K562 (cell line): ENCODE measurements around the gene ERMN. TPM values are rescaled to one million over a fixed set of nuclear protein-coding genes. Genes with fewer than 3 reads are reported as not detected.

Experiments used
- ARID2 ChIP-seq: fragments of 450-650 bp; IDR thresholded peaks from 2 replicates; pipeline ENCODE4 v1.6.1; 2017; ENCODE audit warnings: antibody characterized with exemption, mild to moderate bottlenecking
- ESRRA ChIP-seq: fragments of 450-650 bp; IDR thresholded peaks from 2 replicates; pipeline ENCODE4 v1.6.1; 2014; ENCODE audit warnings: low read depth, mild to moderate bottlenecking, moderate library complexity, borderline replicate concordance
- HEY1 ChIP-seq: fragments of 250-450 bp; sonication (Bioruptor Pico); IDR thresholded peaks from 2 replicates; pipeline ENCODE4 v1.5.0; 2020; ENCODE audit warnings: mild to moderate bottlenecking, moderate library complexity, borderline replicate concordance
- KLF6 ChIP-seq: fragments of 250-450 bp; sonication (Bioruptor Pico); IDR thresholded peaks from 2 replicates; pipeline ENCODE4 v1.4.0; 2020; ENCODE audit warnings: mild to moderate bottlenecking, moderate library complexity, borderline replicate concordance
- POLR2AphosphoS2 ChIP-seq: IDR thresholded peaks from 2 replicates; pipeline ENCODE4 v1.6.1; 2012; ENCODE audit warnings: low read length, improper control_type of control experiment
- RBM39 ChIP-seq: fragments of 200-400 bp; formaldehyde crosslinking; optimal IDR thresholded peaks from 2 replicates; pipeline ENCODE3; 2018; ENCODE audit warnings: low read depth, low read length
- THRAP3 ChIP-seq: fragments of 450-650 bp; IDR thresholded peaks from 2 replicates; pipeline ENCODE4 v1.6.1; 2016; ENCODE audit warnings: mild to moderate bottlenecking, inconsistent platforms, borderline replicate concordance
- ZBTB7A ChIP-seq: IDR thresholded peaks from 2 replicates; pipeline ENCODE4 v1.6.1; 2011; ENCODE audit warnings: low read depth, mild to moderate bottlenecking, low read length, moderate library complexity, borderline replicate concordance; ENCODE audit not compliant: control insufficient read depth
- ZNF212 ChIP-seq: fragments of 450-650 bp; formaldehyde crosslinking; IDR thresholded peaks from 2 replicates; pipeline ENCODE4 v1.4.0; 2020; ENCODE audit warnings: mild to moderate bottlenecking
- polyA plus RNA-seq, 8 experiments: library from polyadenylated mRNA; depleted of rRNA in 4 of 8; stranded (reverse) in 5 of 8; unstranded in 3 of 8; fragments of >200 nt; fragmentation: Nextera tagmentation in 2 of 8; fragmentation: Illumina TruSeq in 1 of 8; extraction: Ambion mirVana in 2 of 8; extraction: Trizol in 1 of 8; gene quantifications; 2 replicates each; pipeline versions ENCODE4 v1.2.1 to v1.2.3, GENCODE V29; 2011 to 2014; ENCODE audit warnings: inconsistent platforms in 1 of 8, missing spikeins in 1 of 8
- total RNA-seq, 7 experiments: library from RNA; depleted of rRNA in 6 of 7; stranded (reverse); fragments of >200 nt in 6 of 7; fragmentation: Illumina TruSeq in 2 of 7; extraction: Trizol in 2 of 7; gene quantifications; 2 replicates each; pipeline versions ENCODE4 v1.2.1 to v1.2.3, GENCODE V29; 2011 to 2021; ENCODE audit warnings: low replicate concordance in 1 of 7
- TF ChIP-seq, protein P1 (sequence below): sonication (generic); formaldehyde crosslinking; IDR thresholded peaks from 2 replicates; pipeline ENCODE4 v1.8.0; 2023; ENCODE audit warnings: mild to moderate bottlenecking, missing genetic modification reagents
- TF ChIP-seq, protein P2 (sequence below): fragments of 250-450 bp; sonication (Bioruptor Pico); IDR thresholded peaks from 2 replicates; pipeline ENCODE4 v1.8.0; 2022; ENCODE audit warnings: moderate library complexity, mild to moderate bottlenecking, inconsistent platforms
- TF ChIP-seq, protein P3 (sequence below): fragments of 250-450 bp; sonication (Bioruptor Pico); IDR thresholded peaks from 2 replicates; pipeline ENCODE4 v1.5.0; 2020; ENCODE audit warnings: mild to moderate bottlenecking, borderline replicate concordance
- TF ChIP-seq, protein P4 (sequence below): fragments of 450-650 bp; conservative IDR thresholded peaks from 2 replicates; pipeline ENCODE4 v1.6.1; 2016; ENCODE audit warnings: missing genetic modification characterization, low read depth, mild to moderate bottlenecking, control low read depth, missing compliant biosample characterization
- TF ChIP-seq, protein P5 (sequence below), 2 experiments: fragments of 250-450 bp in 1 of 2; fragments of 450-650 bp in 1 of 2; sonication (Bioruptor Pico) in 1 of 2; IDR thresholded peaks; 2 replicates each; pipeline versions ENCODE4 v1.6.1 to v1.8.0; 2016 to 2021; ENCODE audit warnings: mild to moderate bottlenecking in 2 of 2, moderate library complexity in 2 of 2, missing compliant biosample characterization in 1 of 2, missing genetic modification characterization in 1 of 2
- TF ChIP-seq, protein P6 (sequence below): fragments of 450-650 bp; IDR thresholded peaks from 2 replicates; pipeline ENCODE4 v1.6.1; 2016; ENCODE audit warnings: antibody characterized with exemption

Gene ERMN
- total and polyA plus RNA-seq, 9 of the 15 experiments (the other 6 are each of a cell fraction or from before 2014, with no cell fraction given) = 0.03 to 0.11 (median 0.05) TPM; not detected in 3

DNA sequence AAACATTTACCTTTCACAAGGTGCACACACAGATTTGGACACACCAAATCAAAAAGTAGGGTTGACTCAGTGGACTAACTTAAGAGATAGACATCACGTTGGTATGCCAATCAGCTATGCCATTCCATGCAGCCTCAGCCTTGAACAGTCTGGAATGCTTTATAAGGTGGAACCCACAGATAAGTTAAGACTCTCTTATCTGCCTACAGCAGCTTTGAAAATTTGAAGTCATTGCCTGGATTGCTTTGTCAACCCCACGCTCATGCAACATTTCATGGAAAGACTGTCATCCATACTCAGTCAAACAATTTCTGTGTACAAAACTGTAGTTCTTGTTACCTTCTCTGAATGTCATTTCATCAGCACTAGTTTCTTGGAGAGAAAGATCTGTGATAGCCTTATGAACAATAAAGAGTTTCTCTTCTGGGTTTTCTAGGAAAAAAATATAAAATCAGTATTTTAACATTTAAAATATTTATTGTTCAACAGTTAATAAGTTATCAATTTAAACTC, 1.2 kb downstream of the ERMN start (continued):
- TF ChIP-seq, protein P1, sequence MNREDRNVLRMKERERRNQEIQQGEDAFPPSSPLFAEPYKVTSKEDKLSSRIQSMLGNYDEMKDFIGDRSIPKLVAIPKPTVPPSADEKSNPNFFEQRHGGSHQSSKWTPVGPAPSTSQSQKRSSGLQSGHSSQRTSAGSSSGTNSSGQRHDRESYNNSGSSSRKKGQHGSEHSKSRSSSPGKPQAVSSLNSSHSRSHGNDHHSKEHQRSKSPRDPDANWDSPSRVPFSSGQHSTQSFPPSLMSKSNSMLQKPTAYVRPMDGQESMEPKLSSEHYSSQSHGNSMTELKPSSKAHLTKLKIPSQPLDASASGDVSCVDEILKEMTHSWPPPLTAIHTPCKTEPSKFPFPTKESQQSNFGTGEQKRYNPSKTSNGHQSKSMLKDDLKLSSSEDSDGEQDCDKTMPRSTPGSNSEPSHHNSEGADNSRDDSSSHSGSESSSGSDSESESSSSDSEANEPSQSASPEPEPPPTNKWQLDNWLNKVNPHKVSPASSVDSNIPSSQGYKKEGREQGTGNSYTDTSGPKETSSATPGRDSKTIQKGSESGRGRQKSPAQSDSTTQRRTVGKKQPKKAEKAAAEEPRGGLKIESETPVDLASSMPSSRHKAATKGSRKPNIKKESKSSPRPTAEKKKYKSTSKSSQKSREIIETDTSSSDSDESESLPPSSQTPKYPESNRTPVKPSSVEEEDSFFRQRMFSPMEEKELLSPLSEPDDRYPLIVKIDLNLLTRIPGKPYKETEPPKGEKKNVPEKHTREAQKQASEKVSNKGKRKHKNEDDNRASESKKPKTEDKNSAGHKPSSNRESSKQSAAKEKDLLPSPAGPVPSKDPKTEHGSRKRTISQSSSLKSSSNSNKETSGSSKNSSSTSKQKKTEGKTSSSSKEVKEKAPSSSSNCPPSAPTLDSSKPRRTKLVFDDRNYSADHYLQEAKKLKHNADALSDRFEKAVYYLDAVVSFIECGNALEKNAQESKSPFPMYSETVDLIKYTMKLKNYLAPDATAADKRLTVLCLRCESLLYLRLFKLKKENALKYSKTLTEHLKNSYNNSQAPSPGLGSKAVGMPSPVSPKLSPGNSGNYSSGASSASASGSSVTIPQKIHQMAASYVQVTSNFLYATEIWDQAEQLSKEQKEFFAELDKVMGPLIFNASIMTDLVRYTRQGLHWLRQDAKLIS (CRISPR knock-in tag) = no peak
- TF ChIP-seq POLR2AphosphoS2 = no peak
- TF ChIP-seq ZBTB7A = no peak
- 0 out of 2 replicates have a peak, but pooled peaks have one; percentile 20 for TF ChIP-seq ZNF212
- TF ChIP-seq, protein P2, sequence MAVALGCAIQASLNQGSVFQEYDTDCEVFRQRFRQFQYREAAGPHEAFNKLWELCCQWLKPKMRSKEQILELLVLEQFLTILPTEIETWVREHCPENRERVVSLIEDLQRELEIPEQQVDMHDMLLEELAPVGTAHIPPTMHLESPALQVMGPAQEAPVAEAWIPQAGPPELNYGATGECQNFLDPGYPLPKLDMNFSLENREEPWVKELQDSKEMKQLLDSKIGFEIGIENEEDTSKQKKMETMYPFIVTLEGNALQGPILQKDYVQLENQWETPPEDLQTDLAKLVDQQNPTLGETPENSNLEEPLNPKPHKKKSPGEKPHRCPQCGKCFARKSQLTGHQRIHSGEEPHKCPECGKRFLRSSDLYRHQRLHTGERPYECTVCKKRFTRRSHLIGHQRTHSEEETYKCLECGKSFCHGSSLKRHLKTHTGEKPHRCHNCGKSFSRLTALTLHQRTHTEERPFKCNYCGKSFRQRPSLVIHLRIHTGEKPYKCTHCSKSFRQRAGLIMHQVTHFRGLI (CRISPR knock-in tag) = peak; percentile 86
- no peak for TF ChIP-seq THRAP3
- TF ChIP-seq, protein P3, sequence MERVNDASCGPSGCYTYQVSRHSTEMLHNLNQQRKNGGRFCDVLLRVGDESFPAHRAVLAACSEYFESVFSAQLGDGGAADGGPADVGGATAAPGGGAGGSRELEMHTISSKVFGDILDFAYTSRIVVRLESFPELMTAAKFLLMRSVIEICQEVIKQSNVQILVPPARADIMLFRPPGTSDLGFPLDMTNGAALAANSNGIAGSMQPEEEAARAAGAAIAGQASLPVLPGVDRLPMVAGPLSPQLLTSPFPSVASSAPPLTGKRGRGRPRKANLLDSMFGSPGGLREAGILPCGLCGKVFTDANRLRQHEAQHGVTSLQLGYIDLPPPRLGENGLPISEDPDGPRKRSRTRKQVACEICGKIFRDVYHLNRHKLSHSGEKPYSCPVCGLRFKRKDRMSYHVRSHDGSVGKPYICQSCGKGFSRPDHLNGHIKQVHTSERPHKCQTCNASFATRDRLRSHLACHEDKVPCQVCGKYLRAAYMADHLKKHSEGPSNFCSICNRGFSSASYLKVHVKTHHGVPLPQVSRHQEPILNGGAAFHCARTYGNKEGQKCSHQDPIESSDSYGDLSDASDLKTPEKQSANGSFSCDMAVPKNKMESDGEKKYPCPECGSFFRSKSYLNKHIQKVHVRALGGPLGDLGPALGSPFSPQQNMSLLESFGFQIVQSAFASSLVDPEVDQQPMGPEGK (CRISPR knock-in tag) = 0 out of 2 replicates have a peak, but pooled peaks have one; percentile 37
- TF ChIP-seq, protein P4, sequence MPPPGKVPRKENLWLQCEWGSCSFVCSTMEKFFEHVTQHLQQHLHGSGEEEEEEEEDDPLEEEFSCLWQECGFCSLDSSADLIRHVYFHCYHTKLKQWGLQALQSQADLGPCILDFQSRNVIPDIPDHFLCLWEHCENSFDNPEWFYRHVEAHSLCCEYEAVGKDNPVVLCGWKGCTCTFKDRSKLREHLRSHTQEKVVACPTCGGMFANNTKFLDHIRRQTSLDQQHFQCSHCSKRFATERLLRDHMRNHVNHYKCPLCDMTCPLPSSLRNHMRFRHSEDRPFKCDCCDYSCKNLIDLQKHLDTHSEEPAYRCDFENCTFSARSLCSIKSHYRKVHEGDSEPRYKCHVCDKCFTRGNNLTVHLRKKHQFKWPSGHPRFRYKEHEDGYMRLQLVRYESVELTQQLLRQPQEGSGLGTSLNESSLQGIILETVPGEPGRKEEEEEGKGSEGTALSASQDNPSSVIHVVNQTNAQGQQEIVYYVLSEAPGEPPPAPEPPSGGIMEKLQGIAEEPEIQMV = 0 out of 2 replicates have a peak, but pooled peaks have one; percentile 52
- peak; percentile 68; the same call in 1 of the 2 replicates for TF ChIP-seq HEY1 (CRISPR knock-in tag)
- TF ChIP-seq, protein P5, sequence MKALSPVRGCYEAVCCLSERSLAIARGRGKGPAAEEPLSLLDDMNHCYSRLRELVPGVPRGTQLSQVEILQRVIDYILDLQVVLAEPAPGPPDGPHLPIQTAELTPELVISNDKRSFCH (CRISPR knock-in tag; IDR thresholded peaks at IDR 0.05) = no peak
- TF ChIP-seq, protein P5 (tag; IDR thresholded peaks at IDR 0.05) = peak; percentile 88
- peak; percentile 85 for TF ChIP-seq KLF6
- TF ChIP-seq, protein P6, sequence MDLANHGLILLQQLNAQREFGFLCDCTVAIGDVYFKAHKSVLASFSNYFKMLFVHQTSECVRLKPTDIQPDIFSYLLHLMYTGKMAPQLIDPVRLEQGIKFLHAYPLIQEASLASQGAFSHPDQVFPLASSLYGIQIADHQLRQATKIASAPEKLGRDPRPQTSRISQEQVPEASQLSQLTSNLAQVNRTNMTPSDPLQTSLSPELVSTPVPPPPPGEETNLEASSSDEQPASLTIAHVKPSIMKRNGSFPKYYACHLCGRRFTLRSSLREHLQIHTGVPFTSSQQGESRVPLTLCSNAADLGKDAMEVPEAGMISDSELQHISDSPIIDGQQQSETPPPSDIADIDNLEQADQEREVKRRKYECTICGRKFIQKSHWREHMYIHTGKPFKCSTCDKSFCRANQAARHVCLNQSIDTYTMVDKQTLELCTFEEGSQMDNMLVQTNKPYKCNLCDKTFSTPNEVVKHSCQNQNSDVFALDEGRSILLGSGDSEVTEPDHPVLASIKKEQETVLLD = peak; percentile 80
- TF ChIP-seq RBM39 = no peak
- TF ChIP-seq ESRRA = peak; percentile 58; the same call in 1 of the 2 replicates
- no peak for TF ChIP-seq ARID2
